ENCODE results near the gene TNFRSF25.

GRCh38 chr1:6416906-6417305, 49.1 kb downstream of the TNFRSF25 start:
- TF ChIP-seq CTCF (conservative IDR thresholded peaks at IDR 0.05) (no peak), ZFX (IDR thresholded peaks at IDR 0.05) (no peak)

All from C4-2B (cell line).